Right ventricle myocardium superior (tissue), 1 donor: ENCODE results near the gene EIF2AK3. TPM values are rescaled to one million over a fixed set of nuclear protein-coding genes. Genes with fewer than 3 reads are reported as not detected.
"Not testable (repeated sequence)": the region's sequence is repeated elsewhere in the genome, so short reads cannot be mapped to it uniquely, and the experiment has no call there.

Experiments
- ATAC-seq: fragments of 200-7000 bp; cut with Tn5 transposase; one replicate; pipeline ENCODE4 v1.9.1; 2020; ENCODE audit warnings: mild to moderate bottlenecking; ENCODE audit not compliant: poor library complexity
- DNase-seq: peaks from one replicate; pipeline ENCODE4 v3.0.0-alpha.2; 2020
- intact Hi-C: fragments of 100-400 bp; cut with DNase I; formaldehyde crosslinking; loops from one replicate; pipeline ENCODE4 v1.11.2; 2022
- total RNA-seq: library from RNA; stranded (reverse); fragmentation: NEBNext Ultra II Directional; extraction: Animal tissue kit (Norgen Biotek cat#: 25700); gene quantifications from one replicate; pipeline ENCODE4 v1.2.1, GENCODE V29; 2021
- donor health status: DM: no; HTN: yes; CAD: no; lungs with severe emphysema.

Gene EIF2AK3
- total RNA-seq, 1 donor from 2014 or later = 4.7 TPM

DNA sequence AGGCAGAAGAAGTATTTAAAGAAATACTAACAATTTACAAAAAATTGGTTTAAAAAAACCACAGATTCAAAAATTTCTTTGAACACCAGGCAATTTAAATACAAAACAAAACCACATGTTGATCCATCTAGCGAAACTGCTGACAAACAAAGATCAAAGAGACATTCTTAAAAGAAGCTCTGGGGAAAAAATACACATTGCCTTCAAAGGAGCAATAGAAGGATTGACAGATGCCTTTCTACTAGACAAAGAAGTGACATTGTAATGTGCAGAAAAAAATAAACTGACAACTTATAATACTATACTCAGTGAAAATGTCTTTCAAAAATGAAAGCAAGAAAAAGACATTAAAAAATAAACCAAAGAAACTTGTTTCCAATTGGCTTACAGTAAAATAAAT, 12.6 kb upstream of the EIF2AK3 start:
- intact Hi-C loops = no loop called here
- DNase-seq = no peak
- ATAC-seq = no peak

DNA sequence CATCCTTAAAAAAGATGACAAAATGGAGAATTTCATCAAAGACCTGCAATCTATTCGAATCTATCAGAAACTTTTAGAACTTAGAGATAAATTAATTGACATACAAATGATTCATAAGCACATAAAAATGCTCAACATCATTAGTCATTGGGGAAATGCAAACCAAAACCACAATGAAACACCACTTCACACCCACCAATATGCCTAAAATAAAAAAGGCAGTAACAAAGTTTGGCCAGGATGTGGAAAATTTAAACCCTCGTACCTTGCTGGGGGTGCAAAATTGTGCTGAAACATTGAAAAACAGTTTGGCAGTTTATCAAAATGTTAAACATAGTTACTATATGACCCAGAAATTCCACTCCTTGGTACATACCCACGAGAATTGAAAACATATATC, 11.5 kb upstream of the EIF2AK3 start:
- ATAC-seq (no peak), DNase-seq (no peak)
- intact Hi-C loops = no loop called here

DNA sequence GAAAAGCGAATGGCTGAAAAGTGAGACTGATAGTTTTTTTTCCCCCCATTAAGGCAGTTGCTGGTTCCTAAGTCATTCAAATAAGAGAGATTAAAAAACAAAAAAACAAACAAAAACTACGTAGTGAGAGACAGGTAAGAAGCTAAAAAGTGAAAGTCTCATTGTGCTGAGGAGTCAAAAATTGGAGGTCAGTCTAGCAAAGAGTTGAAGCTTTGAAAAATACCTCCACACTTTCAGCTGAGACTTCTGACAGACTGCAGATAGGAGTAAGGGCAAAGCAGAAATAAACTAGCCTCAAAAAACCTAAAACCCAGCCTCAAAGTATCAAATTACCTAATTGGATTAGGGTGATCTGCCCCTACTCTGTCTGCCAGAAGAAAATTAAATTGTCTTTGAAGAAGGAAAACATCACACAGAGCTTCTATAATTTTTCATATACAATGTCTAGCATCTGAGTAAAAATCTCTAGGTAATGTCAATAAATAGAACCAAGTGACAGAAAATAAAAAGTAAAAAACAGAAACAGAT, 10.9 kb upstream of the EIF2AK3 start:
- DNase-seq = no peak
- ATAC-seq = no peak
- intact Hi-C loops = no loop called here

DNA sequence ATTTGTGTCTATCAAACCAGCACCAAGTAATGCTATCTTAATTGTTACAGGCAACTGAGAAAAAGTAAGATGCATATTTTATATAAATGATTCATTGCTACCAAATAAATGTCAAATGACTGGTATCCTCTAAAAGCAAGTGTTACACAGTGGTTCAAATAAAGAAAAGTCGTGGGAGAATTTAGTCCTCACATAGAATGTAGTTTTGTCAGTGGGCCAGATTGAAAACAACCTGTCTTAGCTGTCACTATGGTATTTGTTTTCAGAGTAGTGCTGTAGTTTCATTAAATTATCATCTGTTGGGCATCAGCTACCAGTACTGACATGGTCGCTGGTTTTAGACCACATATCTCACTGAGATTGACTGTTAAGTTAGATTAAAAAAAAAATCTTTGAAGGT, 10.2 kb upstream of the EIF2AK3 start:
- ATAC-seq (no peak), DNase-seq (no peak)
- intact Hi-C loops = no loop called here

DNA sequence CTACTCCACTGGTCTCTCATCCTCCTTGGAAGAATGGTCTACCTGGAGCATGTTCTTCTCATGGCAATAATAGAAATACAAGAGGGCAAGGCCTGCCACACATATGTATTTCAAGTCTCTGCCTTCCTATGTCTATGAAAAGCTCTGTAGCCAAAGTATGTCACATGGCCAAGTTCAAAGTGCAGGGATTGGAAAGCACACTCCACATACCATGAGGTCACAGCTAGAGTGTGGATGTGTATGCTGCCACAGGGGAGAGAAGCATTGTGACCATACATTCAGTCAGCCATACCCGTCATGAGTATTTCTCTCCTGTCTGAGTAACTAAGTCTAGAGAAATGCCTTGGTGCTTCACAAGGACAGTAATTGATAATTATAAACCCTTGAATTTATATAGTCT, 8.8 kb upstream of the EIF2AK3 start:
- intact Hi-C loops = no loop called here
- DNase-seq = no peak
- no peak for ATAC-seq

DNA sequence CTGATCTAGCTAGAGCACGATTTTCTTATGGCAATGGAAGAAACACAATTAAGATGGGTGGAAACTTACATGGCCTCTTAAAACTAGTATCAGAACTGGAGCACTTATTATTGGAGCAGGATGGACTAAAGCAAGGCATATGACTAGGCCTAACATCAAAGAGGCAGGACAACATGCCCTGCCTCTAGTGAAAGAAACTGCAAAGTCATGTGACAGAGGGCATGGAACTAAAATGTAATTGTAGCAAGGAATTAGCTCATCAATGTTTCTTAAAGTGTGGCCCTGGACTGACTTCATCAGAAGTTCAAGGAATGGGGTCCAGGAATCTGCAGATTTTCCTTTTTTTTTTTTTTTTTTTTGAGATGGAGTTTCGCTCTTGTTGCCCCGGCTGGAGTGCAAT, 5.3 kb upstream of the EIF2AK3 start:
- intact Hi-C loops = no loop called here
- ATAC-seq (no peak), DNase-seq (no peak)

DNA sequence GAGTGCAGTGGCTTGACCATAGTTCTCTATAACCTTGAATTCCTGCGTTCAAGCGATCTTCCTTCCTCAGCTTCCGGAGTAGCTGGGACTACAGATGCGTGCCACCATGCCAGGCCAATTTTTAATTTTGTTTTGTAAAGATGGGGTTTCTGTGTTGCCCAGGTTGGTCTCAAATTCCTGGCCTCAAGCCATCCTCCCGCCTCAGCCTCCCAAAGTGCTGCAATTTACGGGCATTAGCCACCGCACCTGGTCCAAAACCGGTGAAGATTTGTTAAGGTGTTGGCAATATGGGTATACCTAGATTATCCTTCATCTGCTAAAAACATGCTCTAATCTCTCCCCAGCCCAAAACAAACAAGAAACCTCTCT, 1.3 kb upstream of the EIF2AK3 start:
- intact Hi-C loops = no loop called here
- DNase-seq = no peak
- ATAC-seq = no peak

DNA sequence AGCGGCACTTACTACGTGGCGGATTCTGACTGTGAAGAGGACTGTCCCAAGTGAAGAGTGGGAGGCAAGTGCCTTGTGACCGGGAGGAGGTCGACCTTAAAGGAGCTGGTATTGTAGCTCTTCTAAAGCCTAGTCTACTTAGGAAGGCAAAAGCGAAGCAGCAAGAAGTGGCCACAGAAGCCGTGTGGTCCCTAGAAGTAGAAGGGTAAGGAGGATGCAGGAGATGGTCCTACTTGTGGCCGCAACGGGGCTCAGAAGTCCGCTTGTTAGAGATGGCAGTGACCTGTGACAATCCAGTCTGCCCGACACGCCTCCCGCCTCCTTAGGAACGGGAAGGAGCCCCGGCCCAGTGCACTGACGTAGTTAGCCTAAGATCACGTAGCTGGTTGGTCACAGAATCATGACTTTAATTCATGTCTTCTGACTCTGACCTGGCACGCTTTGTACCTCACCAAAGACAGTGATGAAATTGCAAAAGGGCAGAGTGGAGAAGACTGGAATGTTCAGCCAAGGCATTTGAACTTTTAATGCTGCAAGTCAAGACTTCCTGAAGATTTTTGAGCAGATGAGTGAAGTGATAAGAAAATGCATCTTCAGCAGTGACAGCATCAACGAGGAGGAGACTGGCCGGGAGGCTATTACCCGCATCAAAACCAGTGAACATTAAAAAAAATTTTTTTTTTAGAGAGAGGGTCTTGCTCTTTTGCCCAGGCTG, 749 bp upstream of the EIF2AK3 start:
- DNase-seq (peak; percentile 95), ATAC-seq (peak; percentile 83)
- intact Hi-C loops = no loop called here

DNA sequence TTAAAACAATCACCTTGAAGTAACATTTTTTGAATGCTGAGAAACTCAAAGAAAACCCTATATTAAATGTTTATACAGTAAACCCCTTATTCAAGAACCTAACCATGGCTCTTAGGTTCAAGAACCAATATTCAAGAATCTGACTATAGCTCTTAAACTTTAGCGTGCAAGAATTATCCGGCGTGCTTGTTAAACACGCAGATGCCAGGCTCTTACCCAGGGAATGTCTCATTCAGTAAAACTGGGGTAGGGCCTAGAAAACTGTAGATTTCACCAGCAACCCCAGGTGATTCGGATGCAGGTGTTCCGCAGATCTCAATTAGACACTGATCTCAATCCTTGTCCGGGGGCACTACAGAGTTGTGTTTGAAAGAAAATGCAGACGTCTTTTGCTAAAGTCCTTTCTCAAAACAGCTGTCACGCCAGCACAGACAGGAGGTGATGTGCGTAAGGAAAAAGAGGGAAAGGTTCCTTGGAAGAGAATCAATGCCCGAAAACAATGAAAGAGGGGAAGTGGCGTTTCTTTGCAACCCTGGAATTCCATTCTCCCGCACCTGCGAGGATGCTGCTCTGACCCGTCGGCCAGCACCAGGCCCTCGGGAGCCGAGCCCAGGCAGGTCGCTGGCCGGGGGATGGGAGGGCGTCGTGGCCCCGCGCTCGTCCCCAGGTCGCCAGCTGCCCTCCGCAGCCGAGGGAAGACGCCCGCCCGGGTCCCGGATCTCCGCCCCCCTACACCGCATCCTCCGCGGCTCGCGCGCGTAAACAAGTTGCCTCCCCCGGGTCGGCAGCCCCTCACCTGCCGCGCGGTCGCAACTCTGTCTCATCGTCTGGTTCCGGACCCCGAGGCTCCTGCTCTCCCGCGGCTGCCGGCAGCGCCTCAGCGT, 851 bp downstream of the EIF2AK3 start:
- ATAC-seq (no peak), DNase-seq (peak; percentile 55)
- intact Hi-C loops = no loop called here

DNA sequence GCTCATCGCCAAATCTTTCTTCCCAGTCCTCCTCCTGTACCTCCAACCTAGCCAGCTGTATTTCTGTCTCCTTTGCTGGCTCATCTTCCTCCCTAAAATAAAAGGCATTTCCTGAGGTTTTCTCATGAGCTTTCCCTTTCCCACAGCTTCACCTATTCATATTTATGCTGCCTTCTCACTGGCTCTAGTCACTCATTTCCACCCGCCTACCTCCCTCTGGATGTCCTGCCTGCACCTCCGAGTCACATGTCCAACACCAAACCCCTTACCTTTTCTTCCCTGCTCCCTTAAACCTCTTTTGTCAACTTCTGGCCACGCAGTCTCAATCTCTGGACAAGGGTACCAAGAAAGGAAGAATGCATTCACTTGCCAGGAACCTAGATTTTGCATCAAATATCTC, 2.8 kb downstream of the EIF2AK3 start:
- ATAC-seq = no peak
- no peak for DNase-seq
- intact Hi-C loops = no loop called here

DNA sequence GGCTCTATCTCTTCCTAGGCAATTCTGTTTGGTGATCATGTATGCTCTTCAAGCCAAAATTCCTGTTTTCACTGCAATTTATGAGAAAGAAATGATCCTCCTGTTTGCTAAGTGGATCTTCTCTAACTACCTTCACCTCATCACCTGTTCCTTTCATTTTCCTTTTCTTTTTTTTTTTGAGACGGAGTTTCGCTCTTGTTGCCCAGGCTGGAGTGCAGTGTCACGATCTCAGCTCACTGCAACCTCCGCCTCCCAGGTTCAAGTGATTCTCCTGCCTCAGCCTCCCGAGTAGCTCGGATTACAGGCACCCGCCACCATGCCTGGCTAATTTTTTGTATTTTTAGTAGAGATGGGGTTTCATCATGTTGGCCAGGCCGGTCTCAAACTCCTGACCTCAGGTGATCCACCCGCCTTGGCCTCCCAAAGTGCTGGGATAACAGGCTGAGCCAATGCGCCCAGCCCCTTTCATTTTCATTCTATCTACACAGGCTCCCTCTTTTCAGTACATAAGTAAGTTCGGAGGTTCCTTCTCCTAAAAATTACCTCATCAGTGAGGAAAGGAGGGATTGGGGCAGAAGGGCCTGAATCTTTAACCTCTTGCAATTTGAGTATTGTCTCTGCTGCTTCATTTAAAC, 3.3 kb downstream of the EIF2AK3 start:
- DNase-seq, ATAC-seq, intact Hi-C loops: not testable (repeated sequence)

DNA sequence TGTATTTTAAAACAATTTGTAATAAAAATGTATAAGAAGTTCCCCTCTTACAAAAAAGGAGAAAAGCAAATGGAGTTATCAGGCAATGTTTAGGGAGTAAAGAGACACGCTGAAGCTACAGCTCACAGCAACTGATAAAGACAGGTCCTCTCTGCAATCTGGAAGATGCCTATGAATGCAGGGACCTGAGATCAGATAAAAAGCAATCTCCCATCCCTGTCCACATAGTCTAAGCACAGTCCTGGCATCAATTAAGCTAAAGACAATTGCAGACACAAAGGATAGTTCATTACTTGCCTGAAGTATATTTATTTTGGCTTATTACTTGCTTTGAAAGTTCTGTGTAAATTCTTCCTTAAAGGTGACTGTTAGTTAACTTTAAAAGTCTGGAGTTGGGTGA, 5.0 kb downstream of the EIF2AK3 start:
- ATAC-seq (no peak), DNase-seq (no peak)
- intact Hi-C loops = no loop called here

DNA sequence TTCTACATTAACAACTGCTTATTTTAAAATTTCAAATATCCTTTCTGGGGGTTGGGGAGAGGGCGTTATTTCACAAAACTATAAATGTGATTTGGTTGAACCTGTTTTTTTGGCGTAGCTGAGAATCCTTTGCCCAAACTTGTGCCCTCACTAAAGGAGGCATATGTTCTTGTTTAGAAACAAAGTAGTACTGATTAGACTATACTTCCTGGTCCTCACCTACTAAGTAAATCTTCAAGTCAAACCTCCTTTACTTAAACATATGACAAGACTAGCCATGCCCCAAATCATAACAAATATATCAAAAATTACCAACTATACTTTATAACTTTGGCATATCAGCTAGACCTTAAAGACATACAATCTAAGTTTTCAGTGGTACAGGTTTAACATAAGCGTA, 5.8 kb downstream of the EIF2AK3 start:
- ATAC-seq (no peak), DNase-seq (no peak)
- intact Hi-C loops = no loop called here

DNA sequence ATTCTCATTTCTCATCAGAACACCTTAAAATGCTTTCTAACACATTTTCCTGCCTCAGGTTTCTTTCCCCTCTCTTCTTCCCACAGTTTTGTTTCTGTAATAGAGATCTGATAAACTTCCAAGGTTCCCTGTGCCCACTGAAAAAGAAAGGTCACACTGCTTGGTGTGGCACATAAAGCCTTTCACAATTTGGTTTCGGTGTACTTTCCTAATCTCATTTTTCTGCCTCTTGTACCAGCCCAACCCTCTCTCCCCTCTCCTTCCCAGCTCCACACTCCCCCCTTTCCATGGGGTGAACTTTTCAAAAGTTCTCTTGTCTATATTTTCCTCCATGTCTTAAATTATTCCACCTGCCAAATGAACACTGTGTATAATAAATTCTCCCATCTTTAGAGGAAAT, 7.2 kb downstream of the EIF2AK3 start:
- DNase-seq (no peak), ATAC-seq (no peak)
- intact Hi-C loops = no loop called here

DNA sequence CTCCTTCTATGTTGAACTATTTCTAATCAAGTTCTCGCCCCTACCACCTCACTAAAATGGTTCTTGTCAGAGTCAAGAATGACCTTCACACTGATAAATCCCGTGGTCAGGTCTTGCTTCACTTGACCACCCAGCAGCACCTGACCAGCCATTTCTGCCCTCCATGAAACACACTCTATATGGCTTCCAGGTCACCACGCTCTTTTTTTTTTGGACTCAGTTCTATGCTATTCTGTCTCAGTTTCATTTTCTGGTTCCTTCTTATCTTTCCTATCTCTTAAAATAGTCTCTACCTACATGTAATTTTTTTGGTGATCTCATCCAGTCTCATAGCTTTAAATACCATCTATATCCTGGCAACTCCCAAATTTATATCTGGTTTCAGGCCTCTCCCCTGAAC, 11.4 kb downstream of the EIF2AK3 start:
- no peak for ATAC-seq
- intact Hi-C loops = no loop called here

DNA sequence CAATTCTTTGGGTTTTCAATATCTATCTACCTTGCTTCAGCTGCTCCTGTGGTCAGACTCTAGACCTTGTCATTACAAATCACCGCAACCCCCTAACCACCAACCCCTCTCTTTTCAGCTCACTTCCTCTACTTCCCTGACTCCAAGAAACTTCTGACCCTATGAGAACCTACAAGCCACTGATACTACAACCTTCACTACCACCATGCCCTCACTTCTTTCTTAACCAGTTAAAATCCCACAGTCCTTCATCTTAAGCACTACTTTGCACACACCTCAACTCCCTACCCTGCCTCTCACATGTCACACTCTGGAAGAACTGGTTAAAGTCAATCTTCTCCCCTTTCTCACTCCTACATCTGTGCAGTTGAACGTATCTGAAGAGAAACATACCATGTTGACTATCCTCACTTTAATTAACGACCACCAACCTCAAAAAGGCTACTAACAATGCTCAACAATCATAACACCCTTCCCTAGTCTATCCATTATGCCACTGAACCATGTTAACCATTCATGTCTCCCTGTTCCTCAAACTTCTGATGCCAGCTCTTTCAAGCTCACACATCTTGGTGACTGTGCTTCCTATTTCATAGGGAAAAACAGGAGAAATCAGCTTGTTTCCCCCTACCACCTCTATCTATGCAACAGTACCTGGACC, 12.6 kb downstream of the EIF2AK3 start:
- no peak for ATAC-seq
- no peak for DNase-seq
- intact Hi-C loops = no loop called here

More for the DNA sequence above, 11.4 kb downstream of the EIF2AK3 start:
- no peak for DNase-seq

DNA sequence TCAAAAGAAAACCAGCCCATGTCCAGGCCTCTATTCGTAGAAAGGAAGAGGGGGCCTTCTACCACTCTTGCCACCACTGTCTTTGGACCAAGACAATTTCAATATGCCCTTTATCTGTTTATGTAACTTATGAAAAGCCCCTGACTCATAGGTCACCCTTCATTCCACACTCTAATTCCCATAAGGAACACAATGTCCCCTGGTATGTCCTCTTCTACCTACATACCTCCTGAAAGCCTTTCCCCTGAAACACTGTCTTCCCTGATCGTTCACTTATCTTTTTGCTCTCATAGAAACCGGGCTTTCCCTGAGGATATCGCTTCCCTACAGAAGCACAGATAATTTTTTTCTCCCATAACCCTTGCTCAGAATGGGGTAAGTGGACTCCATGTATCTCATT, 13.3 kb downstream of the EIF2AK3 start:
- intact Hi-C loops = no loop called here
- ATAC-seq (no peak), DNase-seq (no peak)

DNA sequence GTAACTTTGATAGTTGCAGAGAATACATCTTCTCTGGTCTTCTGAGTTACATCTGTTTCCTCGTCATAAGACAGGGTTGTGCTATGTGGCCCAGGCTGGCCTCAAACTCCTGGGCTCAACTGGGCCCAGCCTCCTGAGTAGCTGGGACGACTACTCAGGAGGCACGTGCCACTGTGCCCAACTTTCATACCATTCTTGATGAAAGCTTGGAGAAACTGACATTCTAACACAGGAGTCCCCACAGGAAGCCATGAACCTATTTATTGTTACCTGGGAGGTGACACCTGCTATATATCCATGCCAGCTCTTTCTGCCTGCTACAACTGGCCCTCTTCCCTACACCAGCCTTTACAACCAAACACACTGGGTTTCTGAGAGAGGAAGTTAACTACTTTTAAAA, 19.1 kb downstream of the EIF2AK3 start:
- intact Hi-C loops = no loop called here
- DNase-seq (no peak), ATAC-seq (no peak)

DNA sequence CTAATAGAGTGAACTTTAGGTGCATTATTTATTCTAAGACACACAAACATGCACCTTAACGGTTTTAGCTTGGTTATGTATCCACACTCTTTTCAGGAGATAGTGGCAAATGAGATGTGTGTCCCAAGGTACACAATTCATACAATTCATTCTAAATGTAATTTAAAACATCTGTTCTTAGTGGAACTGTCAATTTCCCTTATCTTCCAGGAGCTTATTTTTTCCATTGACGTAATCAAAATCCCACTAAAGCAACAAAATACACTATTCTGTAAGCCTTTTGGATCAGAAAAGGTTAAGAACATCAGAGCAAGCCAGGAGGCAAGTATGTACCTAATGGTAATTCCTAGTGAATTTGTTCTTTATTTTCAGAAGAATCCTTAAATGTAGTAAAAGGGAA, 19.8 kb downstream of the EIF2AK3 start:
- intact Hi-C loops = no loop called here
- ATAC-seq (no peak), DNase-seq (no peak)
